Measurements from ENCODE around the gene COASY. TPM values are rescaled to one million over a fixed set of nuclear protein-coding genes. Genes with fewer than 3 reads are reported as not detected.
"Not testable (repeated sequence)": the region's sequence is repeated elsewhere in the genome, so short reads cannot be mapped to it uniquely, and the experiment has no call there.

Gene COASY
- total RNA-seq, 1 experiment from 2014 or later, result 63.6 TPM

DNA sequence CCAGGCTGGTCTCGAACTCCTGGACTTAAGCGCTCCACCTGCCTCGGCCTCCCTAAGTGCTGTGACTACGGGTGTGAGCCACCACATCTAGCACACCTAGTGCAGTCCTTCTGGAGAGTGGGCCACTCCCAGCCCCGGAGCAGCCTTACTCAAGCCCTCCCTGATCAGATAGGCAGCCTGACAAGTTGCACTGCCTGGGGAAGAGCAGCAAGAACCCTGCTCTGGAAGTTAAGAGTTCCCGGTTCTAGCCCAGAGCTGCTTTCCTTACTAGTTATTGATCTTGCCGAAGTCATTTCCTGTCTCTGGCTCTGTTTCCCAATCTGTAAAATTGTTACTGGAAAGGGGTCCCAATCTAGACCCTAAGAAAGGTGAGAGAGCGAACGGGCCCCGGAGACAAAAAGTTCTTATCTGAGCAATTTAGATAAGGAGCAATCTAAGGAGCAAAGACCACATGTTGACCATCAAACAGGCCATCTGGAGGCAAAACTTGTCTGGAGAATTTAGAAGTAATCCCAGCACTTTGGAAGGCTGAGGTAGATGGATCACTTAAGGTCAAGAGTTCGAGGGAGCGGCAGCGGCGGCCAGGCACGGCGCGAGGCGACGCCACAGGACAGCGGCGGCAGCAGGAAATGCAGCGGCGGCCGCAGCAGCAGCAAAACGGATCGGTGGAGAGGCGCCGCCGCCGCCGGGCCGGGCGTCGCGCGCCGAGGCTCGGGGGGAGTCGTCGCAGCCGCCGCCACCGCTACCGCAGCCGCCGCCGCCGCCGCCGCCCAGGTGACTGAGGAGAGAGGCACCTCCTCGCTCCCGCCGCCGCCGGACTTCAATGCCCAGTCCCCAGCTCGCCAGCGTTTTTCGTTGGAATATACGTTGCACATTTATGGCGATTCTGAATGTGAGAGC is 30.2 kb upstream of the COASY start:
- DNase-seq (ENCODE audit: low spot score), result no peak

DNA sequence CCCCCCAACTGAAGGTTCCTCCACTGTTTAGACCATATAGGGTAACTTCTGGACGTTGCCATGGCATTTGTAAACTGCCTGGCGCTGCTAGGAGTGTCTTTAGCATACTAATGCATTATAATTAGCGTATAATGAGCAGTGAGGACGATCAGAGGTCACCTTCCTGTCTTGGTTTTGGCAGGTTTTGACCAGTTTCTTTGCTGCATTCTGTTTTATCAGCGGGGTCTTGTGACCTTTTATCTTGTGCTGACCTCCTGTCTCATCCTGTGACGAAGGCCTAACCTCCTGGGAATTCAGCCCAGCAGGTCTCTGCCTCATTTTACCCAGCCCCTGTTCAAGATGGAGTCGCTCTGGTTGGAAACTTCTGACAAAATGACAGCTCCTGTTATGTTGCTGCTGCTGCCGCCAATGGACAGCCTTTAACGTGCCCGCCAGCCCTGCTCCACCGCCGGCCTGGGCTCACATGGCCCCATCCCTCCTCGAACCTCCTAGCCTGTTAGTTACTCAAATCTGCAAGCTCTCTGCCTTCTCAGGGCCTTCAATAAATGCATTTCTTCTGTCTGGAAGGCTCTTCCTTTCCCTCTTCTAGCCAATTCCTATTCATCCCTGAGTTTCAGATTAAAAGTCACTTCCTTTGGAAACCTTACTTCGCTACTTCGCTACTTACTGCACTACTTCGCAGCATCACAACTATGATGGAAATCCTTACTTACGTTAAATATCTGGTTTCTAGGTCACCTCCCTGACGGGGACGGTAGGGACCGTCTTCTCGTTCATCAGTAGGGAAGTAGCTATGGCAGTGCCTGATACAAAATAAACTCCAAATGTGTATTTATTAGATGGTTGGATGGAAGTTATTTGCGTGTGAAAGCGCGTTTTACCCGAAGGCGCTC is 26.5 kb upstream of the COASY start:
- no peak for DNase-seq (ENCODE audit: low spot score)

DNA sequence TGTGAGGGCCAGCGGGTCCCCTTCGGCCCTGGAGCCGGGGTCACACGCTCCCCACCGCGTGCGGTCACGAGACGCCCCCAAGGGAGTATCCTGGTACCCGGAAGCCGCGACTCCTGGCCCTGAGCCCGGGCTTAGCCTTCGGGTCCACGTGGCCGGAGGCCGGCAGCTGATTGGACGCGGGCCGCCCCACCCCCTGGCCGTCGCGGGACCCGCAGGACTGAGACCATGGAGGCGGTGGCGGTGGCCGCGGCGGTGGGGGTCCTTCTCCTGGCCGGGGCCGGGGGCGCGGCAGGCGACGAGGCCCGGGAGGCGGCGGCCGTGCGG is 25.9 kb upstream of the COASY start, which contains the start of gene NAGLU:
NAGLU (plus strand) TSS at position 194 of the 324 bp plus-strand sequence; CDS start at position 226, 32 bp downstream.
- DNase-seq (ENCODE audit: low spot score), result peak; percentile 83

DNA sequence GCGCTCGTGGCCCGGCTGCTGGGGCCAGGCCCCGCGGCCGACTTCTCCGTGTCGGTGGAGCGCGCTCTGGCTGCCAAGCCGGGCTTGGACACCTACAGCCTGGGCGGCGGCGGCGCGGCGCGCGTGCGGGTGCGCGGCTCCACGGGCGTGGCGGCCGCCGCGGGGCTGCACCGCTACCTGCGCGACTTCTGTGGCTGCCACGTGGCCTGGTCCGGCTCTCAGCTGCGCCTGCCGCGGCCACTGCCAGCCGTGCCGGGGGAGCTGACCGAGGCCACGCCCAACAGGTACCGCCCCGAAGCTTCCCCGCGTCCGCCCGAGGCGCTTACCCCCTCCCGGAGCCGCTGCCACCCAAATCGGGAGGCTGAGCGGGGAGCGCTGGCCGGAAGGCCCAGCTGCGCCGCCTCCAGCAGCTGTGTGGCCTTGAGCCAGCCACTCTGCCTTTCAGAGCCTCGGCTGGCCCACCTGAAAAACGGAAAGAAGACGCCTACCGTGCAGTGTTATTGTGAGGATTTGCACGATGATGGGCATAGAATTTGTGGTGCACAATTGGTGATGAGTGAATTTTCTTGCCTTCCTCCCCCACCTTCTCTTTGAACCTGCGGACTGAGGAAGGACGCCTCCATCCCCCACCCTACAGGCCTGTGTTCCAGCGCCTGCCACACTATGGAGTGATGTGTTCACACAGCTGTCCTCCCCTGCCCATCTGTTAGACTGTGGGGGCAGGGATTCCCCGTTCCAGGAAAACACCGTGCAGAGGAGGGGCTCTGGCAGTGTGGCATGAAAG is 25.4 kb upstream of the COASY start:
- DNase-seq (ENCODE audit: low spot score), result peak; percentile 83

DNA sequence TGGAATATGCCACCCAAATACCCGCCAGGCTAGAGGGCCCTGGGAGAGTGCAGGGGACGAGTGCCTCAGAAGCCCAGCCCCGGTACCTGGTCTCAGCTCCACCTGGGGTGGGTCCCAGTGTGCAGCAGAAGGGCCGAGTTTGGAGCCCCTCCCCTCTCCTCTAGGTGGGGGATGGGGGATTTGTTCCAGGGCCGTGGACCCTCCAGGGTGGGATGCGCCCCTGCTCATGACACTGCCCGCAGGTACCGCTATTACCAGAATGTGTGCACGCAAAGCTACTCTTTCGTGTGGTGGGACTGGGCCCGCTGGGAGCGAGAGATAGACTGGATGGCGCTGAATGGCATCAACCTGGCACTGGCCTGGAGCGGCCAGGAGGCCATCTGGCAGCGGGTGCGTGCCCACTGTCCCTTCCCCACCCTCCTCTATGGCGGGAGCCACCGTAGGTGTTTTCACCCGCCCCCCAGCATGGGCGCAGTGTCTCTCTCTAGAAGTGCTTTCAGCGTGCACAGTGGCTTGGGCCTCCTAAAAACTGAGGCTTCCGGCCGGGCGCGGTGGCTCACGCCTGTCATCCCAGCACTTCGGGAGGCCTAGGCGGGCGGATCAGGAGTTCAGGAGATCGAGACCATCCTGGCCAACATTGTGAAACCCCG is 24.7 kb upstream of the COASY start:
- no peak for DNase-seq (ENCODE audit: low spot score)

DNA sequence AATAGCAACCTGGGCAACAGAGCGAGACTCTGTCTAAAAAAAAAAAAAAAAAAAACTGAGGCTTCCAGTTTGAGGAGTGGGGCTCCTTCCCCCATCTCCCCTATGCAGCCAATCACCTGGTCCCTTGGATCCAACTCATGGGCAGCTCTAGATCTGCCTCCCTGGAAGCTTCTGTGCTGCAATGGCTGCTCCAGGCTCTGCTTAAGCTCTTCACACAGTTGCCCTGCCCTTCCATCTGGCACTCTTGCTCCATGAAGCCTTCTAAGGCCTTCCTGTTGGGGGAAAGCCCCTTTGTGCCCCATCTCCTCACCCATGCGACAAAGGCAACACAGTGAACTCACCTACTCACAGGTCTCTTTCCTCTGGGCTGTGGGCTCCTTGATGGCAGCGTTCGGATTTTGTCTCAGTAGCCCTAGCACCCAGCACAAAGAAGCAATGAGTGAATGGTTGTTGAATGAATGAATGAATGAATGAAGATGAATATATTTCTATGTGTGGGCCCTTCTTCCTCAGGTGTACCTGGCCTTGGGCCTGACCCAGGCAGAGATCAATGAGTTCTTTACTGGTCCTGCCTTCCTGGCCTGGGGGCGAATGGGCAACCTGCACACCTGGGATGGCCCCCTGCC is 24.0 kb upstream of the COASY start:
- no peak for DNase-seq (ENCODE audit: low spot score)

DNA sequence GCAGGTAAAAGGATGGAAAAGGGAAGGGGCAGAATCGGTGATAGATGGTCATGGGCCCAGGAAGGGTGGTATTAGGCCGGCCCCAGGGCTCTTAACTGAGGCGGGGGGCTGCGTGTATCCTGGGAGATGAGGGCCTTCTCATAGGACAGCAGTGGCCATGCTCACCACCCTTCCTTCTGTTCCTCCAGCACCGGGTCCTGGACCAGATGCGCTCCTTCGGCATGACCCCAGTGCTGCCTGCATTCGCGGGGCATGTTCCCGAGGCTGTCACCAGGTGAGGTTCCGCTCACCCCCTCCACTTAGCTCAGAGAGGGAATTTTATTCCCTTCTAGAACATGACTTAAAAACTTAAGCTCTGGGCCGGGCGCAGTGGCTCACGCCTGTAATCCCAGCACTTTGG is 23.5 kb upstream of the COASY start:
- DNase-seq (ENCODE audit: low spot score), result no peak

DNA sequence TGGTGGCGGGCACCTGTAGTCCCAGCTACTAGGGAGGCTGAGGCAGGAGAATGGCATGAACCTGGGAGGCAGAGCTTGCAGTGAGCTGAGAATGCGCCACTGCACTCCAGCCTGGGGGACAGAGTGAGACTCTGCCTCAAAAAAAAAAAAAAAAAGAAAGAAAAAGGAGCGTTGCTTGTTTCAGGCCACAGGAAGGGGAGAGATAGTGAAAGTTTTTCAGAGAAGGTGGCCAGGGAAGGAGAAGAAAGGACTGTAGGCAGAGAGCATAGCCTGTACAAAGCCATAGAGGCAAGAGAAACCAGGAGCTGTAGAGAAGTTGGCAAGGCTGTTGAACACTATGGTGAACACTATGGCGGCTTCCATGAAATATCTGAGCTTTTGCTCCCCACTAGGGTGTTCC is 21.4 kb upstream of the COASY start:
- DNase-seq (ENCODE audit: low spot score), result not testable (repeated sequence)

DNA sequence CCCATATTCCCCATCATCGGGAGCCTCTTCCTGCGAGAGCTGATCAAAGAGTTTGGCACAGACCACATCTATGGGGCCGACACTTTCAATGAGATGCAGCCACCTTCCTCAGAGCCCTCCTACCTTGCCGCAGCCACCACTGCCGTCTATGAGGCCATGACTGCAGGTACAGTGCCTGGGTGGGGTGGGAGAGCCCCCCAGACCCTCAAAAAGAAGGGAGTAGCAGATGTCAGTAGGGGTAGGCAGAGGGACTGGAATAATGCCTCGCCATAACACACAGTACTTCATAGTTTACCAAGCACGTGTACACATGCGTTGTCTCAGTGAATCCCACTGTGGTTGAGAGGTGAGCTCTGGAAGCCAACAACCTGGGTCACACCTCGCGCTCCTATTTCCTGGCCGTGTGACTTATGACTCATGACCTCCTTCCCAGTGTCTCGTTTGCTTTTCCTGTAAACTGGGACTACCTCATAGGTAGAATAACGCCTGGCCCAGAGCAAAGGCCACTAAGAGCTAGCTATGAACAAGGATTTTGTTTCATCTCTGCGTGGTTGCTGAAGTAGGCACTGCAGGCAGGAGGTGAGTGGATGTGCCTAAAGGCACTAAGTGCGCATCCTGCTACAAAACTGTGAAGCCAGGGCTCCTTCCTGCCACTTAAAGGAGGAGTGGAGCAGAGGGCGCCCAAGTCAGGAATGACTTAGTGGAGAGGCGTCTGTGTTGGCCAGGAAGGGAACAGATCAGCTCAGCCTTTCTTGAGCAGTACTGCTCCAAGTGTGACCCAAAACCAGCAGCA is 20.7 kb upstream of the COASY start:
- peak; percentile 63 for DNase-seq (ENCODE audit: low spot score)

DNA sequence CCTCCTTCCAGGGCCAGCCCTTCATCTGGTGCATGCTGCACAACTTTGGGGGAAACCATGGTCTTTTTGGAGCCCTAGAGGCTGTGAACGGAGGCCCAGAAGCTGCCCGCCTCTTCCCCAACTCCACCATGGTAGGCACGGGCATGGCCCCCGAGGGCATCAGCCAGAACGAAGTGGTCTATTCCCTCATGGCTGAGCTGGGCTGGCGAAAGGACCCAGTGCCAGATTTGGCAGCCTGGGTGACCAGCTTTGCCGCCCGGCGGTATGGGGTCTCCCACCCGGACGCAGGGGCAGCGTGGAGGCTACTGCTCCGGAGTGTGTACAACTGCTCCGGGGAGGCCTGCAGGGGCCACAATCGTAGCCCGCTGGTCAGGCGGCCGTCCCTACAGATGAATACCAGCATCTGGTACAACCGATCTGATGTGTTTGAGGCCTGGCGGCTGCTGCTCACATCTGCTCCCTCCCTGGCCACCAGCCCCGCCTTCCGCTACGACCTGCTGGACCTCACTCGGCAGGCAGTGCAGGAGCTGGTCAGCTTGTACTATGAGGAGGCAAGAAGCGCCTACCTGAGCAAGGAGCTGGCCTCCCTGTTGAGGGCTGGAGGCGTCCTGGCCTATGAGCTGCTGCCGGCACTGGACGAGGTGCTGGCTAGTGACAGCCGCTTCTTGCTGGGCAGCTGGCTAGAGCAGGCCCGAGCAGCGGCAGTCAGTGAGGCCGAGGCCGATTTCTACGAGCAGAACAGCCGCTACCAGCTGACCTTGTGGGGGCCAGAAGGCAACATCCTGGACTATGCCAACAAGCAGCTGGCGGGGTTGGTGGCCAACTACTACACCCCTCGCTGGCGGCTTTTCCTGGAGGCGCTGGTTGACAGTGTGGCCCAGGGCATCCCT is 18.5 kb upstream of the COASY start:
- DNase-seq (ENCODE audit: low spot score), result no peak

DNA sequence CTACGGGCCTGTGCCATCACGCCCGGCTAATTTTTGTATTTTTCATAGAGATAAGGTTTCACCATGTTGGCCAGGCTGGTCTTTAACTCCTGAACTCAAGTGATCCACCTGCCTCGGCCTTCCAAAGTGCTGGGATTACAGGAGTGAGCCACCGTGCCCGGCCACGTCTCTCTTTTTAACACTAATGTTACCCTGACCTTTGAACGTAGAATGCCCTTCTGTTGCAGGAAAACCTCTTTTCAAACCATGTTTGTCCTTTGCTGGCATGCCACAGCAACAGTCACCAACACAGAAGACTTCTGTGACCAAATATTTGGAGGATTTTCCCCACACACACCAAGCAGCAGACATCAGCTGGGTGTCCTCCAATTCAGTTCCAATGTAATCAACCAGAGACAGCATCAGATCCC is 17.1 kb upstream of the COASY start:
- DNase-seq (ENCODE audit: low spot score), result no peak

DNA sequence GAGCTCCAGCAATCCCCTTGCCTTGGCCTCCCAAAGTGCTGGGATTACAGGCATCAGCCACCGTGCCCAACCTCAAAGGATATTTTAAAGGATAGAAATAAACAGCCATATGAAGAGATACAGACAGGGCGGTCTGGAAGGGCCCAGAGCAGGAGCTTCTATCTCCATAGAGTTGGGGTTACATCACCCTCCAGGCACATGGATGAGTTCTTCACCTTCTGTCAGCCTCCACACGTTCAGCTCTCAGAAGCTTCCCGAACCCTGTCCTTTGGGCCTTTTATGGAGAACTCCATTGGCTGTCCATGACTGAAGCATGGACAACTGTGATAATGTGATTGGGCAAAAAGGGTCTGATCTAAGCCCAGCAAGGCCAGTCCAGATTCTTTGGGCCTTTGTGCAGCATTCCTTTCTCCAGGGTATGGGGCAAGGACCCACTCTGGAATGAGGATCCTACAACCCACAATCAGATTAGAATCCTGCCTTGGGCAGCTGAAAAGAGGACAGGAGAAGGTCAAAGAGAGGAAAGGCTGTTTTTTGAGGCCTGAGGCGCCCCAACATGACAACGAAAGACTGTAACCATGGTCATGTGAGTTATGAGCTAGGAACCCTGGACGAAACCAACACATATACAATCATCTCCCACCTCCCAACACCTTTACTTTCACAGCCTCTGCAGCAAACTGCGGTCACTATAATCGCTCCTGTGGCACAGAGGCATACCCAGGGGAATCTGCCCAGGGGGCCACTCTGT is 16.0 kb upstream of the COASY start:
- not testable (repeated sequence) for DNase-seq (ENCODE audit: low spot score)

DNA sequence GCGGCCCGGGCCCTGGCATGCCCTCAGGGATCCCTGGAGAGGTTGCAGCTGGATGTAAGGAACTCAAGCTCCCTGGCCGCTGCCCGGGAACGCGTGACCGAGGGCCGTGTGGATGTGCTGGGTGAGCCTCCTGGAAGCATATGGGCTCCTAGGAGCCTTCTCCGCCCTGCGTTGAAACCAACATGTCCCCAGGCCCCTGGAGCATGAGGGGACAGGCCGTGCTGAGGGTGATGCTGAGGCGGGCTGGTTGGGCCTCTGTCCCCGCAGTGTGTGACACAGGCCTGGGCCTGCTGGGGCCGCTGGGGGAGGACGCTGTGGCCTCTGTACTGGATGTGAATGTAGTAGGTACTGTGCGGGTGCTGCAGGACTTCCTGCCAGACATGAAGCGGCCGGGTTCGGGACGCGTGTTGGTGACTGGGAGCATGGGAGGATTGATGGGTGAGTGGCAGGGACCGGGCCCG is 14.9 kb upstream of the COASY start:
- no peak for DNase-seq (ENCODE audit: low spot score)

DNA sequence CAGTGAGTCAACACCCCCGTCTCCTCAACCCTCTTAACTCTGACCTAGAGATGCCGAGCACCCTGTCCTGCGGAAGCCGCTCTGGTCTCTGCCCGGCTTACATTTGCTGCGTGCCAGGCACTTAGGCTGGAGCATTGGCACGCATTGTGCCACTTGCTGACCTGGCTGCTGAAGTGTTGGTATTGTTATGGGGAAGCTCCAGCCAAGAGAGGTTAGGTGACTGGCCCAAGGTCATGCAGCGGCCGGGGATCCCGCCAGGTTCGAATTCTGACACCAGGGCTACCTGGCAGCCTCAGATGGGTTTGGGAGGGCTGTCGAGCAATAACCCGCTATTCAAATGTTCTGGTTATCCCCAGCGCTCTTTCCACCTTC is 14.3 kb upstream of the COASY start:
- DNase-seq (ENCODE audit: low spot score), result no peak

DNA sequence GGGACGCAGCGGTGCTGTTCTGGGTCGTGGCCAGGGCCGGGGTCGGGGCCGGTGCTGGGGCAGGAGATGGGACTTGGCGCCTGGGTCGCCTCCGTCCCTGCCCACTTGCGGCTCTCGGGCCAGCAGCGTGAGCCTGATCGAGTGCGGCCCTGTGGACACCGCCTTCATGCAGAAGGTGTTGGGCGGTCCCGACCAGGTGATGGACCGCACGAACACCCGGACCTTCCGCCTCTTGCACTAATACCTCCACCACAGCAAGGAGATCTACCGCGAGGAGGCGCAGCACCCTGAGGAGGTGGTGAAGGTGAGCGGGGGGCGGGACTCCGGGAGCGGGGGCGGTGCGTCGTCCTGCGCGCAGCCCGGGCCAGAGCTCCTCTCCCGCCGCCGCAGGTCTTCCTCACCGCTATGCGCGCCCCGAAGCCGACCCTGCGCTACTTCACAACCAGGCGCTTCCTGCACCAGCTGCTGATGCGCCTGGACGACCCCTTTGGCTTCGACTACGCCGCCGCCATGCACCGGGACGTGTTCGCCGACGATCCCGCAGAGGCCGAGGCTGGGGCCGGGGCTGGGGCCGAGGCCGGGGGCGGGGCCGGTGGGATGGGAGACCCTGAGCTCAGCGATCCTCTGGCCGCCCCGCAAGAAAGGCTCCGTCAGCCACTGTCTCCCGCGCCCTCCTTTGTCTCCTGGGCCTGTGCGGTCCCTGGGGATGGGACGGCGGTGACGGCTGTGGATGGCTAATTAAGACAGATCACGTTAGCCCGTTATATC is 13.7 kb upstream of the COASY start:
- DNase-seq (ENCODE audit: low spot score), result no peak

DNA sequence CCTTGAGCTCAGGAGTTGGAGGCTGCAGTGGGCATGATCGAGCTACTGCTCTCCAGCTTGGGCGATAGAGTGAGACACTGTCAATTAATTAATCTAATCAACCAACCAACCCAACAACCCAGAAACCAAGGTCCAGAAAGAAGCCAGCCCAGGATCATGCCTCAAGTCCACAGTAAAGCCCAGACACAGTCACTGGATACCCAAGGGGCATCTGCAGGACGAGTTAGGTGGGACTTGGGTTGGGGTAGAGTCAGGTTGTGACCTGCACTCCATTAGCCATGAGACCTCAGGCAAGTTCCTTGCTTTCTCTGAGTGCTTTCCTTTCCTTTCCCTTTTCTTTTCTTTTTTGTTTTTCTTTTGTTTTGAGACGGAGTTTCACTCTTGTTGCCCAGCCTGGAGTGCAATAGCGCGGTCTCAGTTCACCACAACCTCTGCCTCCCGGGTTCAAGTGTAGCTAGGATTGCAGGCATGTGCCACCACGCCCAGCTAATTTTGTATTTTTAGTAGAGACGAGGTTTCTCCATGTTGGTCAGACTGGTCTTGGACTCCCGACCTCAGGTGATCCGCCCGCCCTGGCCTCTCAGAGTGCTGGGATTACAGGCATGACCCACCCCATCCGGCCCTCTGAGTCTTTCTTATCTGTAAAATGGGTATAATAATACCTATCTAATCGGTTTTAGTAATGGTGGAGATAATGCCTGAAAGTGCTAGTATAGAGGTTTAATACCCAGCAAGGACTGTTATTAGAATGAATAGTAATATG is 12.8 kb upstream of the COASY start:
- DNase-seq (ENCODE audit: low spot score), result no peak

DNA sequence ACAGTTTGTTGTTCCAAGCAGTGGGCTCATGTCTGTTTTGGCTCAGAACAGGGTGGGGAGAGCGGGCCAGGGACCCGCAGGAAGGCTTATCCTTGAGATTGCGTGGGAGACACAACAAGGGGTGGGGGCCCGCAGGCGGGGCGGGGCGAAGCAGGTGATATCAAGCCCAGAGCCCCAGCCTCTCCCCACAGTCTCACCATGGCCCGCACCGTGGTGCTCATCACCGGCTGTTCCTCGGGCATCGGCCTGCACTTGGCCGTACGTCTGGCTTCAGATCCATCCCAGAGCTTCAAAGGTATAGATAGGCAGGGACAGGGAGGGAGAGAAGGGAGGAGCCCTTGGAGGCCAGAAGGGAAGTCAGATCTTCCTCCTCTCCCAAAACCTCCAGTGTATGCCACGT is 9.2 kb upstream of the COASY start, which contains the start of gene HSD17B1:
HSD17B1 (plus strand) TSS at position 188 of the 400 bp plus-strand sequence; CDS start at position 199, 11 bp downstream.
- DNase-seq (ENCODE audit: low spot score), result not testable (repeated sequence)

All from A172 (cell line).